HG03103 (cell line): ENCODE data around the gene ACTL10.

Experiments used
- ATAC-seq: cut with Tn5 transposase; IDR thresholded peaks from one replicate; pipeline ENCODE4 v1.9.1; 2021; ENCODE audit warnings: low read depth; ENCODE audit not compliant: unreplicated experiment

ACTL10 gene

DNA sequence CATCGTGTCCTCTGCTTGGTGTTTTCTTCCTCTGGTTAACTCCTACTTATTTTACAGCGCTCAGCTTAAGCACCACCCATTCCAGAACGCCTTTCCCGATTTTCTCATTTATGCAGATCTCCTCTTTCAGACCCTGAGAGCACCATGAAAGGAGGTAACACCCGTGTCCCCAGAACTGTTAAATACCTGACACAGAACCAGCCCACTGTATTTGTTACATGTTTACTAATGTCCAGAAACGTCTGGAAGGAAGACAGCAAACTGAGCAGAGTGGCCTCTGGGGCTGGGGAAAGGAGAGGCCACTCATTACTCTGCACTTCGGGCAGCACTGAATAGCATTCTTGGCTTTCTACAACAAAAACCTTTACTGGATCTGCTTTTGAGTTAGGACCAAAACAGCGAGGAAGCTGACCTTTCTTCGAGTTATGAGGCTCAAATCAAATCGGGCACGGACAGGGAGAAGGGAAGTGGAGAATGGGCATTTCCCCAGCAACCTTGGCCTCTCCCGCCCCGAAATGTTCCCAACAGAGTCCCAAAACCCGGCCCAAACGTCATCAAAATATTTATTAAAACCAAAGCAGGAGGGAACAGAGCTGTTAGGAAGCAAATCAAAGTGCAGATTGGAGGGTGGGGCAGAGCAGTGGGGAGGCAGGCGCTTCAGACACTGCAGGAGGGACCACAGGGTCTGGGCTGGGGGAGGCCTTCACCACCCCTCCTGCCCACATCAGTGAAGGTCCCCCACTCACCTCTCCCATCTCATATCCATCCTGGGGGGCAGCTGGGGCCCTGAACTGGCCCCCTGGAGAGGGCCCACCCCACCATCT is 8.6 kb downstream of the ACTL10 start:
- ATAC-seq: no peak

DNA sequence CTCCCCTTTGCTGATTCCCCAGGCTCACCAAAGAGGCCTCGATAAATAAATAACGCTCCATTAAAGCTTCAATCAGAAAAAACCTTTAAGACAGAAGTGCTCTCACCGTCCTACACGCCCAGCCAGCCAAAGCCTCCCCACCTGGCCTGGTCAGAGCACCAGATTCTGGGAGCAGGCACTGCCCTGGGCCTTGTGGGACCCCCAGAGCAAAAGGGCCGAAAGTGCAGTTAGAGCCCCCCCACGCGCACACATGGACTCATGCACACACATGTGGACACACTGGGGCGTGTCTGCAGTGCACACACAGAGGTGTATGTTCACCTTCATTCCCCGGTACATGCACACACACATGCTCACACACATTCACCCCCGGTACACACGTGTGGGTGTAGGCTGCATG is 9.4 kb downstream of the ACTL10 start:
- ATAC-seq: no peak

- ATAC-seq: no peak
Observed at GRCh38 chr20:33676652-33677645, 10.2 kb downstream of the ACTL10 start.

GRCh38 chr20:33677991-33678702 is 11.4 kb downstream of the ACTL10 start:
- ATAC-seq: no peak

GRCh38 chr20:33679758-33680485 is 13.2 kb downstream of the ACTL10 start:
- peak; percentile 61 for ATAC-seq

- ATAC-seq: no peak
Observed at GRCh38 chr20:33680686-33681085, 13.9 kb downstream of the ACTL10 start.

GRCh38 chr20:33681288-33681687 is 14.5 kb downstream of the ACTL10 start:
- ATAC-seq: no peak

DNA sequence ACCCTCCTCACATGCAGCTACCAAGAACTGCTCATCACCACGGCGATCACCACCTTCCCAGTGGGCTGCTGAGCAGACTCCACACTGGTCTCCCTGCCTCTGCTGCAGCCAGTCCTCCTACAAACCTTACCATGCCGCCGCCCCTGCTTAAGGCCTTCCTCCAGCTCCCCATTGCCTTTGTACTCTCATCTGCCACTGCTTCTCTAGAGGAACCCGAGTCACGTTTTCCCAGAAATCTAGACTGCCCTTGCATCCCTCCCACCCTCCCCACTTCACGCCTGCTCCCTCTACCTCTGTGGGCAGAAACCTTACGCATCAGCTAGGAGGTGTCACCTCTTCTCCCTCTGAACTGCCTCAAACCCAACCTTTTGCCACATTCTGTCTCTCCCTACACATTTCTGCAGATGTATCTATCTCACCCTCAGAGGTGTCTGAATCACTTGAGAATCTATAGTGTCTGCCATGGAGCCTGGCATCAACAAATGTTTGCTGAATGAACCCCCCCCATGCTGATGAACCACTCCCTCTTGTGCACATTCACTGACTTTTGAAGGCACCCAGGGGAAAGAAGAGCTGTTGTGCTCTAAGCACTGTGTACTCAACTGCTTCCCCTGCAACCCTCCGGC is 15.1 kb downstream of the ACTL10 start:
- ATAC-seq: no peak

- ATAC-seq: no peak
Observed at GRCh38 chr20:33684533-33685327, 18.0 kb downstream of the ACTL10 start.

DNA sequence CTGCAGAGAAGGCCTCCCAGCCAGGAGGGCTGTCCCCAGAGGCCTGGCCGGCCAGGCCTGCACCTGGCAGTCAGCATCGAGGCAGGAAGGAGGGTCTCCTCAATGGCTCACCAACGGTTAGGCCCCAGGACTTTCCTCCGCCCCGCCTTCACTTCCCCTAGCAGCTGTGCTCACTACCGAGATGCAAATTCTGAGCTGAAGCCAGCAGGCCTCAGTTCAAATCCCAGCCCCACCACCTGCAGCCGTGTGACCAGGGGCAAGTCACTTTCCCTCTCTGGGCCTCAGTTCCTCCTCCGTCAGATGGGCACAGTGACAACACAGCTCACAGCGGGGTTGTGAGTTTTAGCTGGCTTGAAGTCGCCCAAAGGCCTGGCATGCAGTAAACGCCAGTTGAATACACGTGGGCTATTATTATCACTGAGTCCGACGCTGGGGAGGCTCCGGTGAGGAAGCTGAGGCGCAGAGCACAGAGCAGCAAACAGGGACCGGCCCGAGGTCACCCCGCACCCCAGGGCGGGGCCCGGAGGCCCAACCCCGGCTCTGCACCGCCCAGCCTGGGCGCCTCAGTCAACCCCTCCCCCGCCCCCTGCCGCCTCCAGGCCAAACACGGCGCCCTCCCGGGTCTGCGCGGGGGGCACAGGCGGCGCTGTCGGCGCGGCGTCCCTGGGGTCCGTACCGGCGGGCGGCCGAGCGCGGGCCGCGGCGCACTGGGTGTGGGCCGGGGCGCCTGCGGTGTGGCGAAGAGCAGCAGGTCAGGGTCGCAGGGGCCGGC is 18.8 kb downstream of the ACTL10 start:
- ATAC-seq: peak; percentile 27

- peak; percentile 63 for ATAC-seq
Observed at GRCh38 chr20:33686100-33686983, 19.6 kb downstream of the ACTL10 start, which contains the start of gene E2F1. TSS of gene E2F1 (minus strand) at chr20:33686385. CDS start at chr20:33686264, 121 bp downstream.

DNA sequence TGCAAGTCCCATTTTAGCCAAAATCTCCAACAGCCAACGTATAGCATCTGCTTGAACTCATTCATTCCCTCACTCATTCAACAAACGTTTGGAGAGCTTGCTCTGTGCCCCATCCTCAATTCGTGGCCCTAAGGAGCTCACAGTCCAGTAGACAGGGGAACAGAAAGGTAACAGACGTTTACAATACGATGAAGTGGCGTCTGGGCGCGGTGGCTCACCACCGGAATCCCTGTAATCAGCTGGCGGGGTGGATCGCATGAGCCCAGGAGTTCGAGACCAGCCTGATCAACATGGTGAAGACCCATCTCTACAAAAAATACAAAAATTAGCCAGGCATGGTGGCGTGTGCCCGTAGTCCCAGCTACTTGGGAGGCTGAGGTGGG is 20.2 kb downstream of the ACTL10 start:
- no peak for ATAC-seq

DNA sequence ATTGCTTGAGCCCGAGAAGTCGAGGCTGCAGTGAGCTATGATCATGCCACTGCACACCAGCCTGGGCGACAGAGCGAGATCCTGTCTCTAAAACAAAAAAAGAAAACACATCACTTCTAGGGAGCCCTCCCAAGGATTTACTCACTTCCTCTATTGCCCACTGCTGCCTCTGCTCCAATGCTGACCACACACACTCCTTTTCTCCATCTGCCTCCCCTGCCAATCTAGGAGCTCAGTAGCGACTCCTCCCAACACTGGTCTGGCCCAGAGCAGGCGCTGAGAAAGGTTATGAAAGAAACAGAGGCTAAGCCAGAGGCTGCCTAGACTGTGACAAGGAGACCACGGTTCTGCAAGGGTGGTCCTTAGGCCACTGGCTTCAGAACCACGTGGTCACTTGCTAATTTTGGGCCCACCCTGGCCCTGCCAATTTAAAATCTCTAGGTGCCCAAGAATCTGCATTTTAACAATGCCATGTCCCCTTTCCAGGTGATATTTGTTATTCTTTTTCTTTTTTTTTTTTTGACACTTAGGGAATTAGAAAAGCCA is 20.7 kb downstream of the ACTL10 start:
- ATAC-seq: no peak

- ATAC-seq: no peak
Observed at GRCh38 chr20:33687993-33688937, 21.5 kb downstream of the ACTL10 start.

- ATAC-seq: no peak
Observed at GRCh38 chr20:33688938-33689424, 22.2 kb downstream of the ACTL10 start.

DNA sequence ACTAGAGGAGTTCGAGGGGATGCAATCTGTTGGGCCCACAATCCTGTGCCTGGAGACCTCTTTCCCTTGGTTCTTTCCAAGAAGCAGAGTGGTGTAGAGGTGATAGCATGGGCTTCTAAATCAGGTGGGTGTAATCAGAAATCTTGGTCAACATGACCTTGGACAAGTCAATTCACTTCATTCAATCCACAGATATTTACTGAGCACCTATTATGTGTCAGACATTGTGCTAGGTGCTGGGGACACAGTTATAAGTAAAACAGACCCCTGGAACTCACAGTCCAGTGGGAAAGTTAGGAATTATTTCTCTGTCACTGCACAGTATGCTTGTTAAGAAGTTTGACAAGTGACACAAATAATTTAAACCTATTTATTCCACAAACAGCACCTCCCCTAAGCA is 22.8 kb downstream of the ACTL10 start:
- no peak for ATAC-seq
